Loucy (cell line): Measurements from ENCODE around the gene IFNL1.

Experiments
- CTCF ChIP-seq: fragments of 200-600 bp; sonication (generic); conservative IDR thresholded peaks from 2 replicates; pipeline ENCODE4 v1.5.1; 2014; ENCODE audit warnings: mild to moderate bottlenecking, antibody characterized with exemption, low read length
- EZH2phosphoT487 ChIP-seq: fragments of 200-600 bp; IDR thresholded peaks from 2 replicates; pipeline ENCODE4 v1.6.1; 2018; ENCODE audit warnings: antibody characterized with exemption, mild to moderate bottlenecking, moderate library complexity, borderline replicate concordance

DNA sequence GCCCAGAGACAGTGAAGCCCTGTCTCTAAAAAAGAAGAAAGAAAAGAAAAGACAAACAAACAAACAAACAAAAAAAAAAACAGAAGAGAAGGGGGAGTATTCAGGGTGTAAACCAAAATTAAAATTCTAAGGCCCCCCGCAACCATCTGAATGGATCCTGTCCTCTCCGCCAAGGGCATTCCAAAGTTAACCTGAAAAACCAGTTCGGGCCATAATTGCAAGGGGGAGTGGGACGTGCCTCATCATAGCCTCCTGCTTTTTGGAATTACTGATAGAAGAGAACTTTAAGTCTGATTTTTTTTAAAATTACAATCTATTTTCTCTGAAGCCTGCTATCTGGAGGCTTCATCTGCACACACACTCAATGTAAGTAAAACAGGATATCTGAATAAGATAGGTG is 33.7 kb upstream of the IFNL1 start:
- TF ChIP-seq CTCF (no peak), EZH2phosphoT487 (no peak)
